UCSD-AML1 (cell line): ENCODE results near the gene ANKRD24.
A peak's percentile ranks its signal among the peaks of the same experiment; 100 is the strongest.
"Not testable (repeated sequence)": the region's sequence is repeated elsewhere in the genome, so short reads cannot be mapped to it uniquely, and the experiment has no call there.

ENCODE experiments used
- DNase-seq: peaks from one replicate; lab custom pipeline; 2025; ENCODE audit not compliant: unreplicated experiment; lab: John Stamatoyannopoulos, UW

The ANKRD24 gene

DNA sequence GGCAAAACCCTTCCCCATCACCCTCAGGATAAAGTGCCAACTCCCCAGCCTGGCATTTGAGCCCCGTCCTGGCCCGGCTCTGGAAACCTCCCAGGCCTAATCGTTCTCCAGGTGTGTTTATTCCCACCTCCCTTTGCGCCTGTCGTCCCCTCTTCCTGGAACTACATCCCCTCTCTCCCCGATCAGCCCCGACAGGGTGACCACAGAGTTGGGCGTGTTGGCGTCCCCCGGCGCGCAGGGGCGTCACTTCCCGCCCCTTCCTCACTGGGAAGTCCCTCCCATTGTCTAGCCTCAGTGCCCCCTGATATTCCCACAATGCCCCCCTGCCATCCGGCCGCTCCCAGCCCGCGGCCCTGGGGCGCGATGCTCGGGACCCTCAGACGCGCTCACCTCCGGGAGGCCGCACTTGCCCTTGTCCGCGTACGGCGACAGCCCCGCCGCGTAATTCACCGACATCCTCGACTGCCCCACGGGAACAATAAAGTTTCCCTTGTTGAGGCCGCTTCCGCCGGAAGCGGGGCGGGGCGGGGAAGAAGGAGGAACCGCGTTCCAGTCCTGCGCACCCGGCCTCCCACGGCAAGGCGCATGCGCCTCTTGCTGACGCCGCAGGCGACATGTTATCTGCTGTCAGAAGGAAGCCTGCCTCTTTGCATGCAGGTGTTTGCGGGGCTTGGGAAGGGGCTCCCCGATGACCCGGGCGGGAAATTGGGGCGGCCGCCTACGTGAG, at the start of gene ANKRD24, which contains the start of gene SIRT6:
Gene ANKRD24, plus strand, starts transcription at position 606 of the 727 bp plus-strand sequence. CDS start 3,737 bp downstream, outside the sequence.
Gene SIRT6, minus strand, starts transcription at position 480 of the 727 bp plus-strand sequence. Its CDS starts 24 bp downstream, at position 456.
- peak; percentile 96 for DNase-seq

DNA sequence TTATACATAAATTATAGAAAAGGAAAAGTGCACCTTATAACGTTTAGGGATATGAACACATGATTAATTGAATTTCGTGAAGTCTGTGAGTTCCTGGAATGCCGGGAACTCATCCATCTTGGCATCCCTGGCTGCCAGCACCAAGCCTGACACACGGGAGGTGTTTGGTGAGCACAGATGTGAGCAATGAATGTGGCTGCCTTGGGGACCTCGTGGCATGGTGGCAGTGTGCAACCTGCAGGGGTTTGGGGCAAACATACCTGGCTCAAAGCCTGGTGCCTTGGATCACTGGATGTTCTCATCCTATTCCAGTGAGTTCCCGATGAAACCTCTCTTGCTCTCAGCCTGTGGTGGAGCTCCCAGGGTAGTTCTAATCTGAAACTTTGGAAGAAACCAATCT, 48.1 kb upstream of the ANKRD24 start:
- no peak for DNase-seq

DNA sequence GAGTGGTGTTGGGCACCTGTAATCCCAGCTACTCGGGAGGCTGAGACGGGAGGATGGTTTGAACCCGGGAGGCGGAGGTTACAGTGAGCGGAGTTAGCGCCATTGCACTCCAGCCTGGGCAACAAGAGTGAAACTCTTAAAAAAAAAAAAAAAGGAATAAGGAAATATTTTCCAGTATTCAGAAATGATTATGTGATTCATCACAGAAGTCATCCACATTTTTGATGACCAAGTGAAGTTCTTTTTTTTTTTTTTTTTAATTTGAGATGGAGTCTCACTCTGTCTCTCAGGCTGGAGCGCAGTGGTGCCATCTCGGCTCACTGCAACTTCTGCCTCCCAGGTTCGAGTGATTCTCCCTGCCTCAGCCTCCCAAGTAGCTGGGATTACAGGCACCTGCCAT, 47.1 kb upstream of the ANKRD24 start:
- DNase-seq: not testable (repeated sequence)

GRCh38 chr19:4136680-4137088, 45.8 kb upstream of the ANKRD24 start:
- no peak for DNase-seq

DNA sequence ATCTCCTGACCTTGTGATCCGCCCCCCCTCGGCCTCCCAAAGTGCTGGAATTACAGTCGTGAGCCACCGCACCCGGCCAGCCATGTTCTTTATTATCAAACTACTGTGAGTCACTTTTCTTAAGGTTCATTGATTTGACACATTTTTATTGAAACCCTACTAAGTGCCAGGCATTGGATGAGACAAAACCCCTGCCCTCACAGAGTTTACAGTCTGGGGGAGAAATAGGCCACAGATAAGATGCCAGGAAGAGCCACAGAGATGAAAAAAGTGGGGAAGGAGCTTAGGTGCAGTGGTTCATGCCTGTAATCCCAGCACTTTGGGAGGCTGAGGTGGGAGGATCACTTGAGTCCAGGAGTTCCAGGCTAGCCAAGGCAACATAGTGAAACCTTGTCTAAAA, 44.0 kb upstream of the ANKRD24 start:
- no peak for DNase-seq

- peak; percentile 83 for DNase-seq
Measured at GRCh38 chr19:4139614-4140236, 42.8 kb upstream of the ANKRD24 start.

GRCh38 chr19:4140237-4140711, 42.2 kb upstream of the ANKRD24 start:
- DNase-seq: peak; percentile 41

DNA sequence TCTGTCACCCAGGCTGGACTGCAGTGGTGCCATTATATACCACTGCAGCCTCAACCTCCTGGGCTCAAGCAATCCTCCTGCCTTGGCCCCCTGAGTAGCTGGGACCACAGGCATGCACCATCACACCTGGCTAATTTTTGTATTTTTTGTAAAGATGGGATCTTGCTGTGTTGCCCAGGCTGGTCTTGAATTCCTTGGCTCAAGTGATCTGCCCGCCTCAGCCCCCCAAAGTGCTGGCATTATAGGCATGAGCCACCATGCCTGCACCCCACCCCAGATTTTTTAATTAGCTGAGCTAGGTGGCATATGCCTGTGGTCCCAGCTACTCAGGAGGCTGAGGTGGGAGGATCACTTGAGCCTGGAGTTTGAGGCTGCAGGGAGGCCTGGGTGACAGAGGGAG, 39.6 kb upstream of the ANKRD24 start:
- DNase-seq: not testable (repeated sequence)

GRCh38 chr19:4144666-4145249, 37.7 kb upstream of the ANKRD24 start:
- DNase-seq: no peak

DNA sequence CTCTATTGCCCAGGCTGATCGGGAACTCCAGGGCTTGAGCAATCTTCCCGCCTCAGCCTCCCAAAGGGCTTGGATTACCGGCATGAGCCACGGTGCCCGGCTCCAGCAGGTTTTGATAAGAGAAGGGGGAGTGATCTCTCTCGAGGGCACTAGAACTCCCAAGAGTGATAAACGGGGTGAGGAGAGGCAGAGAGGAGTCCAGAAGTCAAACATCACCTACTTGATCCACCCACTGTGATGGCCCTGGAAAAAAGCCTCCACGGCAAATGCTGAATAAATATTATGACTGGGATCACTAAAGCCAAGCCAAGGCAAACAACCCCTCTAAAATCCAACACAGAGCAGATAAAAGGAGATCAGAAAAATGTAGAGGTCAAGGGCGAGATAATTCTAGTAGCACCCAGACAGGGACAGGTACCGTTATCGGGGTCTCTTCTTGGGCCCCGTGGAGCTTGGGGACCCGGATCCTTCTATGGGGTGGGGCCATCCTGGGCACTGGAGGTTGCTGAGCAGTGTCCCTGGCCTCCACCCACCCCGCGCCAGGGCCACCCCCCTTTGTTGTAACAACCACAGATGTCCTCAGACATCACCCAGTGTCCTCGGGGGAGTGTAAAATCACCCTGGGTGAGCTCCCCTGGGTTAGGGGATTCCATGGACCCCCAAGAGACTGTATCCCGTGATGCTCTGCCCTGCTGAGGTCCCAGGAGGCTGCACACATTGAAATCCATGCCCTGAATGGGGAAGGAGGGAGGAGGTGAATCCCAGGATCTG, 32.8 kb upstream of the ANKRD24 start:
- no peak for DNase-seq

- DNase-seq: no peak
Measured at GRCh38 chr19:4151623-4152022, 30.9 kb upstream of the ANKRD24 start.

DNA sequence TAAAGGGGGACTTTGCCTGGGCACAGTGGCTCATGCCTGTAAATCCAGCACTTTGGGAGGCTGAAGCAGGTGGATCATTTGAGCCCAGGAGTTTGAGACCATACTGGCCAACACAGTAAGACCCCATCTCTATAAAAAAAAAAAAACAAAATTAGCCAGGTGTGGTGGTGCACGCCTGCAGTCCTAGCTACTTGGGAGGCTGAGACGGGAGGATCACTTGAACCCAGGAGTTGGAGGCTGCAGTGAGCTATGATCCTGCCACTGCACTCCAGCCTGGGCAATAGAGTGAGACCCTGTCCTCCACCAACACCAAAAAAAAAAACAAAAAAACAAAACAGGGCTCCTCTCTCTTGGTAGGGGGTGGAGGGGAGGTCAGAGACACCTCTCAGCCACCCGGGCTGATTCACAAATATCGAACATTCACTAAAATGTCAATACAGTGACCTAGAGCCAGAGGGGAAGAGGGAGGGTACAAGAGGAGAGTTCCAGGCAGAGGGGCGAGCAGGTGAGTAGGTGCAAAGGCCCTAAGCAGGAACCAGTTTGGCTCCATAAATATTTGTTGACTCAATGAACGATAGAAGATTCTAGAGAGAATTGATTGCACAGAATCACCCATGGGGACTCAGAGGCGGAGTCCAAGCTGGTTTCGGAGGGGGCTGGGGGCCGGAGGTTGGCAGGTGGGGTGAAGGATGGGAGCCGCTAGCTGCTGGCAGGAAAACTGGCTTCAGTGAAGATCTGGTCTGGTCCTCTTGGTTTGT, 30.1 kb upstream of the ANKRD24 start:
- DNase-seq: no peak

GRCh38 chr19:4154571-4155312, 27.7 kb upstream of the ANKRD24 start:
- no peak for DNase-seq

- DNase-seq: no peak
Measured at GRCh38 chr19:4157164-4157563, 25.3 kb upstream of the ANKRD24 start.

- DNase-seq: not testable (repeated sequence)
Measured at GRCh38 chr19:4157971-4158370, 24.5 kb upstream of the ANKRD24 start.

- no peak for DNase-seq
Measured at GRCh38 chr19:4161415-4162077, 20.9 kb upstream of the ANKRD24 start.

- DNase-seq: no peak
Measured at GRCh38 chr19:4164262-4164661, 18.2 kb upstream of the ANKRD24 start.

GRCh38 chr19:4171676-4172075, 10.8 kb upstream of the ANKRD24 start:
- no peak for DNase-seq

DNA sequence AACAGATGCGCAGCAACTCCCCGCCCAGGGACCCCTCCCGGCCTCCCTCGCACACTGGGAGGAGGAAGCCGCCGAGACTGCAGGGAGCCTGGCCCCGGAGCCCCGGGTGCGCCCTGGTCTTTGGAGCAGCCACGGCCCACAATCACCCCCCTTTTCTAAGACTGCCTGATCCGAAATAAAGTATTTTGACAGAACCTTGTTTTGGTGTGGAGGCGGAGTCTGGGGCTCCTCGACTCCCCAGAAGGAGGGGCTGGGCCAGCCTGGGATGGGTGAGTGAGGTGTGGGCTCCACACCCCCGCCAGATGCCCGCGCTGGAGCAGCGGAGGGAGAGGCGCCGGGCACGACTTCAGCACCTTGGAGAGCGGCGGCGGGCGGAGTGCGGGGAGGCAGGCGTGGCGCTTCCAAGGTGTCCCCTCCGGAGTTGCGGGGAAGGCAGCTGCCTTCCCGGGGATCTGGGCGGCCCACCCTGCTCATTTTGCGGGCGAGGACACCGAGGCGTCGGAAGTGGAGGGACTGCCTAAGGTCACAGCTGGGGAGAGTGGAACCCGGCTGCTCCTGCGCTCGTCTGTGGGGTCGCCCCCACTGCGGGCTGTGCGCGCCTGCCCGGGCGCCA, 9.5 kb upstream of the ANKRD24 start:
- DNase-seq: peak; percentile 54
